PC-3 (cell line): ENCODE results near the gene KIF1B.

Source experiments
- EZH2 ChIP-seq: fragments of 300-600 bp; sonication (generic); IDR thresholded peaks from one replicate; pipeline ENCODE4 v1.6.1; 2017; ENCODE audit warnings: antibody characterized with exemption, mild to moderate bottlenecking, low read length; ENCODE audit not compliant: unreplicated experiment
- TF ChIP-seq, protein P1 (sequence below): fragments of 300-600 bp; sonication (generic); conservative IDR thresholded peaks from 2 replicates; pipeline ENCODE4 v1.5.1; 2017; ENCODE audit warnings: antibody characterized with exemption, low read depth, mild to moderate bottlenecking, low read length

DNA sequence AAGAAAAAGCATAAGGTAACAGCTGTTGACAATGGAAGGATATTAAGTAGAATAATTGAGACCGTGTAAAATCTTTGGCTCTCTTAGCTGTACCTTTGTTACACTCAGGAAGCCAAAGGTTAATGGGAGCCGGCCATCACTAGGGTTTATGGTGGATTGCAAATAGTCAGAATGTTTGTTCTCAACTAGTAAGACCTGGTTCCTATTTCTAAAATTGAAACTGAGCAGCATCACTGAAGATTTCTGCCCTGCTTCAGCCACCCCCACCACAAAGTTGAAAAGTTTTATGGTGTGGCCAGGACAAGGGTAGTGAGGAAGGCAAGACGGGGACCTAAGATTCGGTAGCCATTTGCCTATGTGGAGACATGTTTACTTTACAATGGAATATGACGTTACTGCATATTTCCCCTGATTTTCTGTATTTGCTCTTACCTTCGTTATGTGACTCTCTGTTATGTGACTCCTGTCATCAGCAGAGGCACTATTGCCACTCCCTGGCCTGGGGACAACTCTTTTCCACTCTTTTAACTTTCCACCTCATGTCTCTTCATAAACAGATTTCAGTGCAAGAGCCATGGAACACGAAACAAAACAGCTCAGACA lies 41.4 kb upstream of the KIF1B start:
- TF ChIP-seq, protein P1, sequence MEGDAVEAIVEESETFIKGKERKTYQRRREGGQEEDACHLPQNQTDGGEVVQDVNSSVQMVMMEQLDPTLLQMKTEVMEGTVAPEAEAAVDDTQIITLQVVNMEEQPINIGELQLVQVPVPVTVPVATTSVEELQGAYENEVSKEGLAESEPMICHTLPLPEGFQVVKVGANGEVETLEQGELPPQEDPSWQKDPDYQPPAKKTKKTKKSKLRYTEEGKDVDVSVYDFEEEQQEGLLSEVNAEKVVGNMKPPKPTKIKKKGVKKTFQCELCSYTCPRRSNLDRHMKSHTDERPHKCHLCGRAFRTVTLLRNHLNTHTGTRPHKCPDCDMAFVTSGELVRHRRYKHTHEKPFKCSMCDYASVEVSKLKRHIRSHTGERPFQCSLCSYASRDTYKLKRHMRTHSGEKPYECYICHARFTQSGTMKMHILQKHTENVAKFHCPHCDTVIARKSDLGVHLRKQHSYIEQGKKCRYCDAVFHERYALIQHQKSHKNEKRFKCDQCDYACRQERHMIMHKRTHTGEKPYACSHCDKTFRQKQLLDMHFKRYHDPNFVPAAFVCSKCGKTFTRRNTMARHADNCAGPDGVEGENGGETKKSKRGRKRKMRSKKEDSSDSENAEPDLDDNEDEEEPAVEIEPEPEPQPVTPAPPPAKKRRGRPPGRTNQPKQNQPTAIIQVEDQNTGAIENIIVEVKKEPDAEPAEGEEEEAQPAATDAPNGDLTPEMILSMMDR = no peak
- no peak for TF ChIP-seq EZH2
